MCF 10A (cell line): ENCODE results near the gene VSTM4. TPM values are rescaled to one million over a fixed set of nuclear protein-coding genes. Genes with fewer than 3 reads are reported as not detected.
A peak's percentile ranks its signal among the peaks of the same experiment; 100 is the strongest.

Experiments
- BruUV-seq: library from RNA; stranded (reverse); fragments of 400-500 nt; replicated peaks from 2 replicates; lab custom pipeline; 2021; lab: Mats Ljungman, UMichigan
- CTCF ChIA-PET: fragments of 300-600 bp; sonication (Branson Sonifier 250); formaldehyde crosslinking; extraction: SDS; loops from one replicate; lab custom pipeline; 2021; ENCODE audit warnings: antibody characterized with exemption, inconsistent platforms; lab: Yijun Ruan, JAX
- POLR2A ChIA-PET: fragments of 300-600, 350-650 bp; sonication (Branson Sonifier 250); formaldehyde crosslinking; extraction: SDS; loops from one replicate; lab custom pipeline; 2020; ENCODE audit warnings: antibody characterized with exemption, inconsistent platforms; lab: Yijun Ruan, JAX
- DNase-seq: peaks from one replicate; pipeline ENCODE4 v3.0.0-alpha.2; 2018; ENCODE audit not compliant: unreplicated experiment
- H3K27ac Mint-ChIP-seq: one replicate; pipeline ENCODE4 v1.8.0; 2022; ENCODE audit warnings: mild to moderate bottlenecking, low read depth, mixed read lengths; ENCODE audit not compliant: unreplicated experiment
- H3K27me3 Mint-ChIP-seq: one replicate; pipeline ENCODE4 v1.8.0; 2022; ENCODE audit warnings: mixed read lengths; ENCODE audit not compliant: insufficient read depth, unreplicated experiment
- H3K36me3 Mint-ChIP-seq: one replicate; pipeline ENCODE4 v1.8.0; 2022; ENCODE audit warnings: mild to moderate bottlenecking, moderate library complexity, mixed read lengths; ENCODE audit not compliant: insufficient read depth, unreplicated experiment
- H3K4me1 Mint-ChIP-seq: one replicate; pipeline ENCODE4 v1.8.0; 2022; ENCODE audit warnings: mixed read lengths; ENCODE audit not compliant: insufficient read depth, unreplicated experiment
- H3K4me3 Mint-ChIP-seq: one replicate; pipeline ENCODE4 v1.8.0; 2022; ENCODE audit warnings: mild to moderate bottlenecking, moderate library complexity, mixed read lengths; ENCODE audit not compliant: unreplicated experiment
- H3K9me3 Mint-ChIP-seq: one replicate; pipeline ENCODE4 v1.8.0; 2022; ENCODE audit warnings: mixed read lengths; ENCODE audit not compliant: unreplicated experiment
- CTCF ChIP-seq: fragments of 200-600 bp; IDR thresholded peaks from one replicate; pipeline ENCODE4 v1.8.0; 2022; ENCODE audit warnings: antibody characterized with exemption, mild to moderate bottlenecking; ENCODE audit not compliant: unreplicated experiment
- intact Hi-C: fragments of 100-400 bp; cut with micrococcal nuclease; formaldehyde crosslinking; loops from 2 replicates; pipeline ENCODE4 v1.14.1; 2022
- total RNA-seq: library from RNA; stranded (reverse); gene quantifications from 2 replicates; pipeline ENCODE4 v1.2.3, GENCODE V29; 2022

Gene VSTM4
- total RNA-seq, 1 experiment from 2014 or later: not detected

- Mint-ChIP-seq H3K27me3 (peaks cover 61% of the 10 kb centered on the region), H3K36me3 (no peaks in the 10 kb centered on the region), H3K4me1 (peaks cover 4% of the 10 kb centered on the region), H3K9me3 (no peaks in the 10 kb centered on the region), H3K4me3 (no peak overlapping the region), H3K27ac (no peak overlapping the region)
- no TSS peak for BruUV-seq
- POLR2A ChIA-PET: interaction anchor here (0.9 kb wide), 1 partner anchor 27 kb away, joined by 3 read pairs; no protein-coding TSS in a partner anchor
- intact Hi-C loops: no loop called here
- TF ChIP-seq CTCF: no peak
- DNase-seq: no peak
- CTCF ChIA-PET: interaction anchor here (0.7 kb wide), 1 partner anchor 11 kb away, joined by 3 read pairs; no protein-coding TSS in a partner anchor
Observed at GRCh38 chr10:49050366-49050765, 65.0 kb downstream of the VSTM4 start.

- no TSS peak for BruUV-seq
Observed at GRCh38 chr10:49049660-49050059, 65.7 kb downstream of the VSTM4 start.

GRCh38 chr10:49047128-49047639 is 68.1 kb downstream of the VSTM4 start:
- intact Hi-C loops: no loop called here
- POLR2A ChIA-PET: no interaction called here
- CTCF ChIA-PET: interaction anchor here (0.6 kb wide), 2 partner anchors 33 to 290 kb away, joined by 3 read pairs; no protein-coding TSS in a partner anchor

More at GRCh38 chr10:49049660-49050059, 65.7 kb downstream of the VSTM4 start:
- Mint-ChIP-seq H3K9me3 (no peaks in the 10 kb centered on the region), H3K4me1 (no peaks in the 10 kb centered on the region), H3K27ac (no peak overlapping the region), H3K4me3 (no peak overlapping the region), H3K27me3 (peaks cover 68% of the 10 kb centered on the region), H3K36me3 (no peaks in the 10 kb centered on the region)
- DNase-seq: peak; percentile 35
- POLR2A ChIA-PET: interaction anchor here (0.7 to 1.1 kb wide), 3 partner anchors 26 to 241 kb away, joined by 3 to 4 read pairs (median 3); no protein-coding TSS in a partner anchor
- TF ChIP-seq CTCF: no peak
- intact Hi-C loops: no loop called here
- CTCF ChIA-PET: interaction anchor here (0.7 to 1.0 kb wide), 2 partner anchors 11 to 364 kb away, joined by 3 read pairs; no protein-coding TSS in a partner anchor

More at GRCh38 chr10:49047128-49047639, 68.1 kb downstream of the VSTM4 start:
- no peaks in the 10 kb centered on the region for H3K9me3 Mint-ChIP-seq
- no peak overlapping the region for H3K4me3 Mint-ChIP-seq
- H3K36me3 Mint-ChIP-seq: no peaks in the 10 kb centered on the region
- BruUV-seq: no TSS peak
- H3K27ac Mint-ChIP-seq: no peak overlapping the region
- no peaks in the 10 kb centered on the region for H3K4me1 Mint-ChIP-seq
- DNase-seq: no peak
- peaks cover 93% of the 10 kb centered on the region for H3K27me3 Mint-ChIP-seq
- TF ChIP-seq CTCF: no peak
